ENCODE data around the gene SGCA.

The SGCA gene

GRCh38 chr17:50136096-50136687, 29.6 kb upstream of the SGCA start:
- no peak overlapping the region for H3K4me3 ChIP-seq (ENCODE audit: low read depth, low read length)
- TF ChIP-seq, protein P1, sequence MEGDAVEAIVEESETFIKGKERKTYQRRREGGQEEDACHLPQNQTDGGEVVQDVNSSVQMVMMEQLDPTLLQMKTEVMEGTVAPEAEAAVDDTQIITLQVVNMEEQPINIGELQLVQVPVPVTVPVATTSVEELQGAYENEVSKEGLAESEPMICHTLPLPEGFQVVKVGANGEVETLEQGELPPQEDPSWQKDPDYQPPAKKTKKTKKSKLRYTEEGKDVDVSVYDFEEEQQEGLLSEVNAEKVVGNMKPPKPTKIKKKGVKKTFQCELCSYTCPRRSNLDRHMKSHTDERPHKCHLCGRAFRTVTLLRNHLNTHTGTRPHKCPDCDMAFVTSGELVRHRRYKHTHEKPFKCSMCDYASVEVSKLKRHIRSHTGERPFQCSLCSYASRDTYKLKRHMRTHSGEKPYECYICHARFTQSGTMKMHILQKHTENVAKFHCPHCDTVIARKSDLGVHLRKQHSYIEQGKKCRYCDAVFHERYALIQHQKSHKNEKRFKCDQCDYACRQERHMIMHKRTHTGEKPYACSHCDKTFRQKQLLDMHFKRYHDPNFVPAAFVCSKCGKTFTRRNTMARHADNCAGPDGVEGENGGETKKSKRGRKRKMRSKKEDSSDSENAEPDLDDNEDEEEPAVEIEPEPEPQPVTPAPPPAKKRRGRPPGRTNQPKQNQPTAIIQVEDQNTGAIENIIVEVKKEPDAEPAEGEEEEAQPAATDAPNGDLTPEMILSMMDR (IDR thresholded peaks at IDR 0.05; ENCODE audit: low read depth, low read length): no peak

DNA sequence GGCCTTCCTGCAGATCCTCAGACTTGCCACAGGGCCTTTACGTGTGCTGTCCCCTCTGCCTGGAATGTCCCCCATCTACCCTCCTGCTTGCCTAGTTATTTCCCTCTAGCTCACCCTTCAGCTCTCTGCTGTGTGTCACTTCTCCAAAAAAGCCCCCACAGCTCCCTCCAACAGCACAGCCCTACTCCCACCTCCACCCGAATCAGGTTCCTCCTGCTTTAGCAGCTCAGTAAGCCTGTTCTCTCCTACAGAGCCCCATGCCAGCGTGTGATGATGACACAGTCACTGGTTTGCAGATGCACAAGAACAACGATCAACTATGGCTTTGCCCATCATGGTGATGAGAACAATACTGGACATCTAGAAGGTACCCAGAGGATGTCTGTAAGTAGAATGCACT, 28.8 kb upstream of the SGCA start:
- H3K4me3 ChIP-seq (ENCODE audit: low read depth, low read length): no peak overlapping the region
- TF ChIP-seq, protein P1 (IDR thresholded peaks at IDR 0.05; ENCODE audit: low read depth, low read length): no peak

- TF ChIP-seq, protein P1 (IDR thresholded peaks at IDR 0.05; ENCODE audit: low read depth, low read length): no peak
- no peak overlapping the region for H3K4me3 ChIP-seq (ENCODE audit: low read depth, low read length)
Observed at GRCh38 chr17:50139185-50139783, 26.5 kb upstream of the SGCA start.

- H3K4me3 ChIP-seq (ENCODE audit: low read depth, low read length): no peak overlapping the region
Observed at GRCh38 chr17:50139950-50140885, 25.6 kb upstream of the SGCA start.

DNA sequence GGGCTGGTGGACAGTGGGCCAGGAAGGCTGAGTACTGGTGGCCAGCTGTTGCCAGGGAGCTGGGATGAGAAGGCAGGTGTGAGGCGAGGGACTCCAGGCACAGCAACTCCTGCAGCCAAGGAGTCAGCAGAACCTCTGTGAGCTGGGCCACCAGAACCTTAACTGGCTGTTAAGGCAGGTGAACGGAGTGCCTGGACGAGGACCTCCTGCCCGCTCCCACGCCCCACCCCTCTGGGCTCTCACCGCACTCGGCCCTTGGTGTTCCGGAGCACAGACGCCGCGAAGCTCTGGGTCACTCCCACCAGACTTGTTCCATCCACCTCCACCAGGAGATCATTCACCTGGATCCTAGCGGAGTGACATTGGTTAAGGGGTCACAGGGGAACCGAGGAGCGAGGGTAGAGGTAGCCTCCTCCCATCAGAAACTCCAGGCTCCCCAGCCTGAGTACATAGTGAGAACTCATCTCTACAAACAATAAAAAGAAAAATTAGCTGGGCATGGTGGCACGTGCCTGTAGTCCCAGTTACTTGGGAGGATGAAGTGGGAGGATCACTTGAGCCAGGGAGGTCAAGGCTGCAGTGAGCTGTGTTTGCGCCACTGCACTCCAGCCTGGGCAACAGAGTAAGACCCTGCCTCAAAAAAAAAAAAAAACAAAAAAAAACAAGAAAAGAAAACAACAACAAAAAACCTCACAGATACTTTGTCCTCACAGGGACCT, 24.6 kb upstream of the SGCA start:
- H3K4me3 ChIP-seq (ENCODE audit: low read depth, low read length): no peak overlapping the region
- TF ChIP-seq, protein P1 (IDR thresholded peaks at IDR 0.05; ENCODE audit: low read depth, low read length): no peak

More at GRCh38 chr17:50139950-50140885, 25.6 kb upstream of the SGCA start:
- TF ChIP-seq, protein P1 (IDR thresholded peaks at IDR 0.05; ENCODE audit: low read depth, low read length): peak; percentile 22; the same call in 1 of the 2 replicates

- TF ChIP-seq, protein P1 (IDR thresholded peaks at IDR 0.05; ENCODE audit: low read depth, low read length): no peak
- no peak overlapping the region for H3K4me3 ChIP-seq (ENCODE audit: low read depth, low read length)
Observed at GRCh38 chr17:50141745-50142110, 24.1 kb upstream of the SGCA start.
